Measurements from ENCODE around the gene SSBP2.

The SSBP2 gene

DNA sequence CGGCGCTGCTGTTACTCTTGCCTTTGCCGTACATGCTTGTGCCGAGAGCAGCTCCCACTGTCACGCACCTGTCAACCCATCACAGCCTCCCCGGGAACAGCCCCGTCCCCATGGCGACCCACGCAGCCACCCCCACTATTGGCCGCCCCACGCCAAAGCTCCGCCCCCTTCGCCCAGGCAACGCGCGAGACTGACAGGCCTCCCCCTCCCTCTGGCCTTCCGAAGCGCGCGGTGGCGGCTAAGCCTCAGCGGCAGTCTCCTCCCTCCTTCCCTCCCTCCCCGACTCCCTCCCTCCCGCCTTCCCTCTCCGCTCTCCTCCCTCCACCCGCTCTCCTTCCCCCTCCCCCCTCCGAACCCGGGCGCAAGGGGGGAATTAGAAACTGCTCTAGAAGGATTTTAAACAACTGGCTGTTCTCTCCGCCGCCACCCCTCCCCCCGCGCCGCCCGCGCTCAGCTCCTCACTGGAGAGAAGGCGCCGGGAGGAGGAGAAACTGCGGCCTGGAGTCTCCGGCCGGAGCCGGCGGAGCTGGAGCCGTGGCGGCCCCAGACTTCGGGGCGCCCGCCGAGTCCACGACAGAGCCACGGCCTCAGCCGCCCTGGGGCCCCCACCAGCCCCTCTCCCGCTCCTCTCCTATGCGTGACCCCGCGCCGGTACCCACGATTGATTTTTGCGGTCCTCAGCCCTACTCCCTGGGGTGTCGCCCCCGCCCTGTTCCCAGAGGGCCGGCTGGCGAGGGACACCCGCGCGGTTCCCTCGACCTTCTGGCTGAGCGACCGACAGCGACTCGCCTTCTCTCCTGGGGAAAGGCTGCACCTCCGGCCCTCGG lies at the start of gene SSBP2:
SSBP2 (minus strand) TSS at position 89 of the 827 bp plus-strand sequence; CDS start at position 34, 55 bp downstream.
- peak; percentile 100 for DNase-seq

DNA sequence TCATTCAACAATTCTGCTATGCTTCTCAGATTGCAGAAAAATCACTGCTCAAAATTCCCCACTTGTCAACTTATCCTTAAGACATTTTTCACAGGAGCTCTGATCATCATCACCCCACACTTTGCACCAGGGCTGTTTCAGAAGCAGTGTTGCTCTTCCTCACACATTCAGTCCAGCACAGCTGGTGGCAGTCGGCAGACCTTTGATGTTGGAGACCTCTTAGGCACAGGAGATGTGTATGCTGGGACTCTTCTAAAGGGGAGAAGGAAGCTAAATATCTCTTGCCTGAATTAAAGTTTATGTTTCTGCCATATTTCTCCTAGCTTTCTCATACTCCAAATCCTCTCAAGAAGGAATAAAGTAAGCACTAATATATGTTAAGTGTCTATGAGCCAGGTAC lies 44.8 kb upstream of the SSBP2 start:
- no peak for DNase-seq

DNA sequence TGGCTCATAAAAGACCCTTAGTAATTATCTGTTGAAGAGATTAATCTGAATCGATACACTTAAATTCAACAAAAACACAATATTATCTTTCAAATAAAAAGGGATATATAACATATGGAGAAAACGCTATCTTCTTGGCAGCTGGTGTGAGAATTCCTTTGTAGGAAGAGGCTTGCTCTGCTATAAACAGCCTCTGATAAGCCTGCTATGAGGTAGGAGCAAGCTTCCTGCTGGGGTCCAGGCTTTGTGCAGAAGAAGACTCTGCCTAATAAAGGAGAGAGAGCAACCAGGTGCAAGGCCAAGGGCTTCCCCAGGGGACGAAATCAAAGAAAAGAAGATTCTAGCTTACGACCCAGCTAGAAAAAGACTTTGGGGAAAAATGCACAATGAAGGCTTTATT lies 43.3 kb upstream of the SSBP2 start:
- DNase-seq = no peak

DNA sequence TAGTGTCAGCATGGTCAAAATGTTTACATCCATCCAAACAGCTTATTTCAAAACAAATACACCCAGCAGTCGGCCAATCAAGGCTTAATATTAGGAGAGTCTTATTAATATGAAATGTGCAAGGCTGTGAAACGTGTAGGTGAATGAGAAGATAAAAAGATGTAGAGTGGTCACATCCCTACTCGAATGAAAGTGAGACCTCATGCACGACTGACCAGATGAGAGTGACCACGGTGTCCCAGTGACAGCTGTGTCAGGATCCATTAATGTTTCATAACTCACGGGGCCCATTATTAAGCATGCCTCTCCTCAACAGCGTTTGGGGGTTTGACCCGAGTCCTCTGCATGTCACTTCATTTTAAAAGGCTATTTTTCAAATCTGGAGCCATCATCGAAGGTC lies 39.4 kb upstream of the SSBP2 start:
- no peak for DNase-seq

DNA sequence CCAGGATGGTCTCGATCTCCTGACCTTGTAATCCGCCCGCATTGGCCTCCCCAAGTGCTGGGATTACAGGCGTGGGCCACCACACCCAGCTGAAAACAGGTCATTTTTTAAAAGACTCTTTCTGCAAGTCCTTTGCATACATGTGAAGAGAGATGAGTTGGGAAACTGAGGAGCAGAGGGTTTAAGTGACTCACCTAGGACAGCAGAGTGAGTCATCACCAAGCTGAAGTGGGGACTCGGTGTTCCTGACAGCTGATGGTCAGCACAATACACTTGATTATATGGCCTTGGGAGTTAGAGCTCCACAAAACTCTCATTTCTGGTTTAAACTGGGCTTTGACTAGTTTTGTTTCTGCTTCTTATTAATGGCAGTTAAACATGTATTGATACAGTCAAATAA lies 38.1 kb upstream of the SSBP2 start:
- DNase-seq = no peak

DNA sequence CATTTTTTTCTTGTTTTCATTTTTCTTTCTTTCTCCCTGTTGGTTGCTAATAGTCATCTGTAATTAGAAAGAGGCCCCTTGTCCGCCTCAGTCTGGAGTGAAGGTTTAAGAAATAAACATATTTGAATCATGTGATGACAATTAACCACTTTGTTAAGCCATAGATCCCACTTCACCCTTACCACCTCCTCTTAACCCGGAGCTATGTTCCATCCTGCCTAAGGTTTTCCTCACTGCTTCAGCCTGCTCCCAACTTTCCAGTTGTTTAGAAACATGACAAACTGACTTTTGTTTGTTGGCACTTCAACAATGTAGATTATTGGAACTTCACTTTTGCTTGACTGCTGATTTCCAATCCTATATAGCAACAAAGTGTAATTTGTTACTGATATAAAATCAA lies 37.4 kb upstream of the SSBP2 start:
- no peak for DNase-seq

DNA sequence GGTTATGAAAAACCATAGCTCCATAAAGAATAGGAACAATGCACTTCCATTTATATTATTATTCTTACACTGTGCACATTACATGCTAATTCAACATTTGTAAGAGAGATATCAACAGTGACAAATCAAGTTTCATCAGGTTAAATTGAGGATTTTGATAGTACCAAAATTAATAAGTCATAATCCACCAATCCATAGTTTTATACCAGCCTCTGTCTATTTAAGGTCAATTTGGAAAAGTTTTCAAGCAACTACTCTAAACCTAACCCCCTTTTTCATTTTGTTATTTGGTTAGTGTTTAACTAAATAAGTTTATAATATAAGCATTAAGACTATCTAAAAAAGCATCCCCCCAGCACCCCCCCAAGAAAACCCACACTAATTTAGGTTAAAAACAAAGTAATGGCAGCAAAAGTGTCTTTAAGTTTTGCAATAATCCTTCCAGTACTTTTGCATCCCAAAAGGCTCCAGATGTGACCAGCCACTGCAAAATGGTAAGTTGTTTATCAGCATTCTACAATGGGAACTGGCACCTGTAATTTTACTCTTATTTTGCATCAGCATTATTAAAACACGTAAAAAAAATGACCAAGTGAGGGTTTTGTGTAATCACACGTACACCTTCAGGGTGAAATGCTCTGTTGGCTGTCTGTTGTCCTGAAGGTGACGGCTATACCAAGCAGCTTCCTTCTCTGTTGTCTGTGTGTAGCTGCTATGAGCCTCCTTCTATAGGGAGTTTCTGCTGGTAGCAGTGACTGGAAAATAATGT lies 36.8 kb upstream of the SSBP2 start:
- DNase-seq = peak; percentile 82

DNA sequence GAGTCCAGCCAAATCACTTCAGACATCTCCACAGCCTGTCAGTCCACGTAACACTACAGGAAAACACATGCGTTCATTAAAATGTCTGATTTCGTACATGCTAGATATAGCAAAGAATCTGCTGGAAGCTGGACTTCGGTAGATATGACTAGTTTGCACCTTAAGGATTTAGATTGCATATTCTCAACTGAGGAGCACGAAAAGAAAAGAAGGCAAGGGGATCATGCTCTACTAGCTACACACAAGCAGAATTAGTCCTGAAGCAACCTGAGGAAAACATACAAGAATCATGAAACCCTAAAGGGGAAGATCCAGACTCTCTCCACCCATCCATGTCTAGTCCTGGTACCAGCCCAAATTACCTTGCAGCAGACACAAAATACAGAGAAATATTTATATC lies 36.1 kb upstream of the SSBP2 start:
- no peak for DNase-seq

DNA sequence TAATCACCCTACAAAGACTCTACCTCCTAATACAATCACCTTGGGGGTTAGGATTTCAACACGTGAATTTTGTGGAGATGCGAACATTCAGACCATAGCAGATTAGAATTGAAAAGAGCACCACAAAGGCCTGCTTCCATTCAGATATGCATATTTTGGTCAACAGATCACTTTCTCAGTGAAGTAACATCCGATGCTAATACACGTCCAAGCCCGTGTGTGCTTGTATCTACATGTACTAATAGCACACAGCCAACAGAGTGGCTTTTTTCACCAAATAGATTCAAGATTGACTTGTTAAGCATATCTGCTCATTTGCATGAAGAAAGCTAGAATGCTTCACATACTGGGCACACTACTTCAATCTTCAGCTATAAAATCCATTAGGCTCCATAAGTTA lies 35.6 kb upstream of the SSBP2 start:
- no peak for DNase-seq

DNA sequence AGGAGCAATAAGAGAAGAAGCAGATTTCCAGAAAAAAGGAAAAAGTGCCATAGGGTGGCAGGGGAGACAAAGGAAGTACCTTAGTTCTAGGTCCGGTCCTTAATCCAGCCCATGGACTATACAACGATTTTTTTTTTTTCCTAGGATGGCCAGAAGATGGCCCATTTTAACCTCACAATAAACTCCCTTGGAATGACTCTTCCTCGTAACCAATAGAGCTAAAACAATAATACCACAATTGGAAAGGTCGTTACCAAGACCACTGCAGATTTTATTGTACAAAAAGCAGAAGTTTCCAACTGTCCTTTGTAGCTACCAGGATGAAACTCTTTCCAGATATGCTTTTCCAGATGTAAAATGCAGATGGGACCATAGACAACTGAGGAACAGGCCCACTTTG lies 34.4 kb upstream of the SSBP2 start:
- no peak for DNase-seq

DNA sequence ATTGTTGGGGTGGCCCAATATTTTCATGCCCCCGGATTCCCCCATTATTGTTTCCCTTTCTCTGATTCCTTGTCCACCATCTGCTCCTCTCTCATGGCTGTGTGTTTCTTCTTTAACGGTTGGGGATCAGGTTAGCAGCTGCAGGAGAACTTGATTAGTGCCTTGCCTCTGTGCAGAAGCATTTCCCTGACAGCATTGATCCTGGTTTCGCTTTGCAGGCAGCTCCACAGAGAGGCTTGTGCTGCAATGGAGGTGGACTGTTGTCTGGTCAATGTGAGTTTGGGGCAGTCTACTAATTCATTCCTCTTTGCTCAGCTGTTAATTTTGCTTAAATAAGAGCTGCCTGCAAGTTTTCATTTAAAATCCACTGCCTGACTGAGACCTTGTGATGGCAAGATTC lies 32.5 kb upstream of the SSBP2 start:
- DNase-seq = no peak

DNA sequence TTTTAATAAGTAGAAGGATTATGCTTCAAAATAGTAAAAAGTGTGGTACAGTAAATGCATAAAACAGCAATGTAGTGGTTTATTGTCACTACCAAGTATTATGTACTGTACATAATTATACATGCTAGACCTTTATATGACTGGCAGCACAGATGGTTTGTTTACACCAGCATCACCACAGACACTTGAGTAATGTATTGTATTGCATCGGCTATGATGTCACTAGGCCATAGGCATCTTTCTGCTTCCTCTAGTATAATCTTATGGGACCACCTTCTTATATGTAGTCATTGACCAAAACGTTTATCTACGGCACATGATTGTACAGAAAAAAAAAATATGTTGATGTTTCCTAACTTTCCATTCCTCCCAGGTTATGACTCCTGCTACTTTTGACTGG lies 31.9 kb upstream of the SSBP2 start:
- DNase-seq = no peak

DNA sequence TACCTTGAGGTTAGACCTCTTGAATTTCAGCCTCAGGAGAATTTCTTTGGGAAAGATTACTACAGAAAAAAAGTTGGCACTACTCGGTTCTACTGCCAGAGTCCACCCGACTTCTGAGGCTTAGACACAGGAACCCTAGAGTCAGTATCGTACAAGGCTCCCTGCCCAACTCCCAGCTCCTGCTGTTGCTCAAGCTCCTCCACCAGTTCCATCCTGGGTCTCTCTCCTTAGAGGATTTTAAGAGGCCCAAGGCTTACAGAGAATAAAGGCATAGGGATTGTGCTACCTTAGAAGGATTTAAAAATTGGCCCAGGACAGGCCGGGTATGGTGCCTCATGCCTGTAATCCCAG lies 29.0 kb upstream of the SSBP2 start:
- DNase-seq = no peak

DNA sequence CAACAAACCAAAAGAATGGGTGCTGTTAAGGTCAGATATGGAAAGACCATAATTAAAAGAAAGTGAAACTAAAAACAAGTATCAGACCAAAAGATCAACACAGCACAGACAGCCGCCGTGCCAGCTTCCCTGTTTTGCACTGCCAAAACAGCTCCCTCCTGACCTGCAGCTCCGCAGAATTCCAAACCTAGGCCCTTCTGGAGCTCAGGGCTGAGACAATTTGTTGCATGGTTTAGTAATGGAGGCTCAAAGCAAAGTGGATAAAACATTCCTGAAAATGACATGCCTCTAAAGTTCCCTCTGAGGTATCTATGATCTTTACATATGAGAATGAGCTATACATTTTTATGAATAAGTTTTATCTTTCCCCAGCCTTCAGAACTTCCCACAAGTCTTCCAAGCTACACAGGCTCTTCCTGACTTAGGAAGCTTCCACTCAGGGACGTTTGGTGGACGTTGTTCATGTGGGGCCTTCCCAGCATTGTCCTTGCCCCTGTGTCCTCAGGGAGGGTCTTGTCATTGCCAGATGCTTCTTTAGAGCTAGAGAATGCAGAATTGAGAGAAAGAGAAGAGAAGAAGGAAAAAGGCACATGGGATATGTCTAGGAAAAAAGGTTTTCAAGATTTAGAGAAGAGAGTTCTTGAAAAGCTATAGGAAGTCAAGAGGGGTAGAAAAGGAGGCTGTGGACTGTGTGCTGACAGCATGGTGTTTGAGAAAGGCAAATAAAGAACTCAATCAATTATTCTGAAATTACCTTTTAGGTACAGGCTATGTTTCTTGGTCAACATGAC lies 28.4 kb upstream of the SSBP2 start:
- DNase-seq = peak; percentile 67

DNA sequence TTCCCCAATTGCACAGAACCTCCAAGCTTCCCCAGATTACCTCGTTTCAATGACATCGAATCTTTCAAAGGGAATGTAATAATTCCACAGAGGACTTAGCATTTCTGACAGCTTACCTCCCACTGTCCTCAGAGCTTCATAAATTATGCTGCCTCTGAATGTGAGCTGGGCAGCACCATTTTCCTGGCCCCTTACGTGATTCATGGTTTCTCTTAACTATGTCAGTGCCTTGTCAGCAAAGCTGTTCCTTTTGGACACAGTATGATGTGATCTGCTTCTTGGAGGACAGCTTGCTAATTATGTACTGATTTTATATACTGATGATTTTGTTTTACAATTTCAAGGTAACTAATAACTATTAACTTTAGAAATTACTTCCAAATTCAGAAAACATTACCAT lies 27.7 kb upstream of the SSBP2 start:
- peak; percentile 50 for DNase-seq

DNA sequence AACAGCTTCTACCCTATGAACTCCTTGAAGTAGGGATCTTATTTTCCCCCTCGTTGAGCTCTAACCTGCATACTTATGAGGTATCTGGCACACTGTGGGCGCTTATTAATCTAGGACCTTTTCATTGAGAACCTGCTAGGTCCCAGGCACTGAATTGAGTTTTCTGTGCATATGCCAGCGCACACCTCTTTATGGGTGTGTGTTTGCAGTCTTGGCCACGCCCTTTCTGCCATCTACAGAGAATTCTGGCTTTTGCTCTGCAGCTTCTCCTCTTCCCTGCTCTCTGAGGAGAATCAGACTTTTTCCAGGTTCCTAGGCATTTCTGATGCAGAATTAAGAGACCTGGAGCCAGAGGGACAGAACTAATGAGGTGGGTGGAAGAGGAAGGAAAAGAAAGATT lies 25.4 kb upstream of the SSBP2 start:
- DNase-seq = no peak

DNA sequence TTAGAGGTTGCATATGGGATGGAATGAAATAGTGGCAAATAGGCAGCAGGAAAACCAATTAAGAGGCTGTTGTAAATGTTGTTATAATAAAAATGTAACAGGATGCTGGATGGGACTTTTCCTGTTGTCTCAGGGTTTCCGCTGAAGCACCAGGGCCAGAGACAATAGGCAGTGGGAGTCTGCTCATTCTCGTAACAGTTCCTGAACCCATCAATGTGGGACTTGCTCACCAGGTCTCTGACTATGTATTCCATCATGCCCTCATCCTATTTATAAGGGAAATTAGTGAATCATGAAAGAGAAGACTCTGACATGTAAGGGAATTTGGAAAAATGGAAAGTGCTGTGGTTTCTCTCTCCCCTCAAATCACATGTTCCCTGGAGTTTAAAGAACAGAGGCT lies 23.5 kb upstream of the SSBP2 start:
- DNase-seq = no peak

DNA sequence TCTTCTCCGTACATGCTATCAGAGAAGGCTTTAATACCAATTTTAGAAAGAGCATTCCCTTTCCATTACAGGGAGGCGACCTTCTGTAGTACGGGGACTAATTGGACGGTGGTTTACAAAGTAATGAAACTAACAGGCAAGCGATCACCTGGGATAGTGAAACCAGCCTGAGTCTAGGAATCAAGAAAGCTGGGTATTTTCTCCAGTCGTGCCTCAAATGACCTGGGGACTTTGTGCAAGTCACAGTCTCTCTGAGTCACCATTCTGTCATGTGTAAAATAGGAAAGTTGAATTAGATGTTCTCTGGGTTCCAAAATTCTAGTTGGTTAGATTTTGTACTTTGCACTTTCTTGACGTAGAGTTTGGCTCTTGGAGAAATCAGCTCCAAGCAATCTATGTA lies 22.7 kb upstream of the SSBP2 start:
- DNase-seq = peak; percentile 61

DNA sequence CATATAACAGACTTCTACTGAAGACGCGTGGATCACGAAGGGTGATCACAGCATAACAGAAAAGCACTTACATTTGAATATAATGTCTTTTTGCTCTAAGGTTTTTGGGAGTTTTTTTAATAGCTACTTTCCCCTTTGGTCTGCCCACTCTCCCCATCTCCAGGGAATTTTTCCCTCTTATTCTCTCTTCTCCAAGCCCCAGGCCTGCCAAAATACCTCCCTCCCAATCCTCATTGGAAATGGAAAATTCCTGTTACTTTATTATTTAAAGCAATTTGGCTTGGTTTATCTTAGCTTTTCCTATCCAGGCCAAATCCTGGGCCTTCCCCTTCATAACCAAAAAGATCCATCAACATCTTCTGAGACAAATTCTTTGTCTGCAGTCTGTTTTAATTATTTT lies 22.3 kb upstream of the SSBP2 start:
- DNase-seq = no peak

DNA sequence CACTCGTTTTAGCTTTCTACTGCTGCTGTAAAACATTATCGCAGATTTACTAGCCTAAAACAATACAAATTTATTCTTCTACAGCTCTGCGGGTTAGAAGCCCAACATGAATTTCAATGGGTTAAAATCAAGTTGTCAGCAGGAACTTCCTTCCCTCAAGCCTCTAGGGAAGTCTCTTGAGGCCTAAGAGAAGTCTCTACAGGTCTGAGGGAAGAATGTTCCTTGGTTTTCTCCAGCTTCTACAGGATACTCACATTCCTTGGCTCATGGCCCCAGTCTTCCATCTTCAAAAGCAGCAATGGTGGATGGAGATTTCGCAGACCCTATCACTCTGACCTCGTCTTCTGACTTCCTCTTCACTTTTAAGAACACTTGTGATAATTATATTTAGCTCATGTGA lies 21.6 kb upstream of the SSBP2 start:
- DNase-seq = no peak

DNA sequence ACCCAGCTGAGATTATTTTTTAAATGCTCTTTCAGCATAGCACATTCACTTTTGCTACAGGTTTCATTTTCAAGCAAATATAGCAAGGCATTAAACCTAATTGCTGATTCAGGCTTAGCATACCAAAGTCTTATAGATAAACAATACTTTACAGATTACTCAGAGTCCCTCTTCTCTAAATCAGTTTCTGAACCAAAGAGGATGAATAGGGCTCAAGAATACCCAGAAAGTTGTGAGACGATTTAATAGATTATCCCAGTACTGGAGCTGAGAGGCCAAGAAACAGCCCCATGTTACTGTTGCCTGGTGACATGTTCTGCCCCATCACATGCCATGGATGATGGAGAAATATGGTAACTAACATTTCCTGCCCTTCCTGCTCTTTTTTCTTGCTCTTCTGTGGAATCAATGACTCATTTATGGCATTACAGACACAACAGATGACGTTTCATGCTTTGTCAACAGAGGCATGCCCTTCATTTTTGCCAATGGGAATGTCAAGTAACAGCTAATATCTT lies 18.1 kb upstream of the SSBP2 start:
- DNase-seq = no peak

DNA sequence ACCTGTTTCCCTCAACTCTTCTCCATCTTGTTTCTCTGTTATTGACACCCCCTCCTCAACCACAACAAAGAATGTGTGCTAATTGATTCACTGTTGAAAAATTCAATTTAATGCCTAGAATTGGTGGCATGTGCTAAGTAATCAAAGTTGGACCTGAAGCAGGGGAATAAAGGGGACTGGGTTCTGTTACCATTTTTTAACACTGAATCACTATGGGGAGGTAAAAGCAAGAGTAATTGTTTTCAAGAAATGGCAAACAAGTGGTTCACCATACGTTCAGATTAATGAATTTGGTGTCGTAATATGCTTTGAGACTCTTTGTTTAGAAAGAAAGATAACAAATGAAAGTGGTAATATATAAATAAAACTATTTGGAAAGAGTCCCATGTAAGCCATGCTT lies 17.0 kb upstream of the SSBP2 start:
- no peak for DNase-seq

DNA sequence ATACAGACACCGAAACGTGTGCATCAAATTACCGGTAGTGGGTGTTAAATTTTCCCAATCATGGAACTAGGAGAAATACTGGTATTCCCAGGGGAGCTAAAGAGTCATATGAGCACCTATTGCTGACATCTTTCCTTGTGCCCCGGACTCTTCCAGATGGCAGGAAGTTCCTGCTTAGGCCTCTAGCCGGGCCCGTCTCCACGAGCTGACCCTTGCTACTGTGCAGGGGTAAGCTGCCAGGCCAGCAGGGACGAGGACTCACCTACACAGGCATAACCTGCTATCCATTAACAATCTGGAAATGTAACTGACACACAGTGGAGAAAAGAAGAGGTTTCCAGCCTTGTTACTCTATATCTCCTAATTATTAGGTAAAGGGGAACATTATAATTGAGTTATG lies 16.2 kb upstream of the SSBP2 start:
- no peak for DNase-seq

DNA sequence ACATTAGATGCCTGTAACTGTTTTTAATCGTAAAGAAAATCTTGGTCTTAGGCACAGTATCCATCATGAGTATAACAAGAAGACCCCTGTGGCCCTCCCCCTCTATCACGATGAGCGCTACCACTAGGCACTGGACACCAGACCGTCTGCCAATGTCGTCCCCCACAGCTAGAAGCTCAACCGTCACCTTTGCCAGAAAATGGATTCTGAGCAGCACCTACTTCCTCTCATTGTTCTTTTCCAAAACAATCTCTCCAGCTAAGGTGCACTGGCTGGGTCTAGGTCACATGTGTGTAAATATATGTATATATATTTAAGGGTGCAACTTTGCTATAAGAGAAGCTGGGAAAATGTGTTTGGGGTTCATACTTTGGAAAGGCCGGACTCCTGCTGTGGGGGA lies 15.7 kb upstream of the SSBP2 start:
- DNase-seq = no peak
